Measurements from ENCODE around the gene CCR5. TPM values are rescaled to one million over a fixed set of nuclear protein-coding genes. Genes with fewer than 3 reads are reported as not detected.

Gene CCR5
- total and polyA plus RNA-seq, 2 of the 8 experiments (the other 6 are each of a cell fraction or from before 2014, with no cell fraction given), result not detected

DNA sequence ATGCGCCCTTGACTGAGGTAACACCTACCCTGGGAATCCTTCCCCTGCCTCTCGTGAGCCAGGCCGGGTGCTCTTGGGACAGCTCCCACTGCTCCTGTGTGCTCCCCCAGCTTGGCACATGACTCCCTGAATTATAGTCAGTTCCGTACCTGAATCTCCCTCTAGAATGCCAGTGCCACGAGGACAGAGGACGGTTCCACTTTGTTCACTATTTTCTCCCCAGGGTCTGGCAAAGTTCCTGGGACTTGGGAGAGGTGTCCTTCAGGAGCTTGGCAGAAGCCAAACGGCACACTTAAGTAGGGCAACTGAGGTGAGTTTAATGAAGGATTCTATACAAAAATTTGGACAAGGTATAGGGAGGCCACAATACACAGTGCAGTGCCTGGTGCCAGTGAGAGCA lies 26.4 kb downstream of the CCR5 start:
- FAIRE-seq (no peak), DNase-seq (ENCODE audit: low read depth in 1 of 2, low spot score in 2 of 2) (no peak)
- Histone ChIP-seq H3K27me3 (replicated peaks in 1 of 4; ENCODE audit: control insufficient read depth in 3 of 4, extremely low read depth in 1 of 4, insufficient read depth in 3 of 4, low read length in 3 of 4) (no peaks in the 10 kb centered on the region), H3K4ac (replicated peaks; ENCODE audit: insufficient read length, low read depth, low read length) (no peak overlapping the region), H3K4me3 (ENCODE audit: extremely low read depth in 1 of 4, insufficient read depth in 2 of 4, low read depth in 3 of 4, low read length in 4 of 4) (no peak overlapping the region), H3K36me3 (ENCODE audit: control insufficient read depth in 2 of 4, insufficient read depth in 4 of 4, low read length in 3 of 4) (no peaks in the 10 kb centered on the region), H2BK5ac (ENCODE audit: low read depth, low read length) (no peak overlapping the region), H3K9me3 (ENCODE audit: insufficient read depth in 2 of 2, low read depth in 1 of 2, low read length in 1 of 2) (no peaks in the 10 kb centered on the region), H2BK15ac (ENCODE audit: low read length) (no peak overlapping the region), H3K23ac (ENCODE audit: insufficient read length) (no peak overlapping the region), H2BK12ac (ENCODE audit: low read depth, low read length) (no peak overlapping the region), H3K18ac (ENCODE audit: extremely low read depth, low read length) (no peak overlapping the region), H2AK5ac (ENCODE audit: low read depth, low read length) (no peak overlapping the region), H3K56ac (replicated peaks; ENCODE audit: insufficient read length, low read depth, low read length) (no peak overlapping the region), H4K8ac (ENCODE audit: extremely low read depth, insufficient read depth, low read length) (no peak overlapping the region), H2AFZ (ENCODE audit: low read length) (no peak overlapping the region), H3K23me2 (ENCODE audit: low read depth, low read length) (no peaks in the 10 kb centered on the region), H3K4me1 (replicated peaks in 1 of 4; ENCODE audit: control insufficient read depth in 3 of 4, insufficient read depth in 4 of 4, low read length in 3 of 4) (peaks cover 0 to 6% (median under 1%) of the 10 kb centered on the region in 4 experiments; a peak in 1 of 7 replicates), H4K91ac (replicated peaks; ENCODE audit: insufficient read length, low read length) (peak overlapping the region; percentile 41), H4K5ac (ENCODE audit: insufficient read length, low read depth, low read length) (no peak overlapping the region), H4K20me1 (replicated peaks in 1 of 2; ENCODE audit: control insufficient read depth in 1 of 2, insufficient read depth in 2 of 2, low read length in 2 of 2) (no peaks in the 10 kb centered on the region), H3K14ac (ENCODE audit: insufficient read length) (no peak overlapping the region), H3K9ac (replicated peaks in 1 of 4; ENCODE audit: extremely low read depth in 1 of 4, low read depth in 3 of 4, low read length in 3 of 4) (no peak overlapping the region), H3K79me1 (ENCODE audit: low read depth, low read length) (no peaks in the 10 kb centered on the region), H2BK120ac (replicated peaks; ENCODE audit: low read depth, low read length) (no peak overlapping the region), H3K27ac (ENCODE audit: low read depth, low read length) (no peak overlapping the region), H3K4me2 (ENCODE audit: insufficient read depth in 1 of 2, low read depth in 2 of 2, low read length in 2 of 2) (no peak overlapping the region), H2BK20ac (ENCODE audit: low read length) (no peak overlapping the region), H3K79me2 (ENCODE audit: control insufficient read depth in 1 of 2, insufficient read depth in 2 of 2, low read length in 2 of 2) (no peaks in the 10 kb centered on the region)
- ChIA-PET POLR2A (ENCODE audit: partially characterized antibody) (no interaction called here), CTCF (ENCODE audit: partially characterized antibody) (interaction anchor here (0.9 to 1.8 kb wide), 6 partner anchors 8 to 189 kb away, joined by 3 to 5 read pairs (median 3); partner anchors contain the start of genes CCR1 and CCRL2)
- 83% methylated on average over 7 of the region's 7 CpGs; no CpG with 5 or more reads in 1 of the 2 experiments for WGBS, 2 experiments (ENCODE audit: extremely low coverage in 1 of 2, insufficient coverage in 1 of 2, insufficient read length in 1 of 2, insufficient replicate concordance in 2 of 2, low coverage in 1 of 2, low lambda C conversion rate in 2 of 2, missing lambda C conversion rate in 1 of 2)
- TF ChIP-seq TBP (IDR thresholded peaks at IDR 0.05; ENCODE audit: low read depth, low read length) (no peak), POU5F1 (IDR thresholded peaks at IDR 0.05; ENCODE audit: low read depth, low read length) (no peak), CBX5 (IDR thresholded peaks at IDR 0.05; ENCODE audit: low read depth, low read length) (no peak), POLR2A (IDR thresholded peaks at IDR 0.05; ENCODE audit: control extremely low read depth in 1 of 2, low read depth in 2 of 2, low read length in 2 of 2) (no peak), CREB1 (IDR thresholded peaks at IDR 0.05) (no peak), ZNF274 (IDR thresholded peaks at IDR 0.05; ENCODE audit: borderline replicate concordance, extremely low read depth, low read length) (no peak), TAF1 (IDR thresholded peaks at IDR 0.05; ENCODE audit: low read depth, low read length) (no peak), TAF7 (optimal IDR thresholded peaks at IDR 0.05; ENCODE audit: borderline replicate concordance, low read depth, low read length) (no peak), BRCA1 (IDR thresholded peaks at IDR 0.05; ENCODE audit: low read depth, low read length) (no peak), RAD21 (IDR thresholded peaks at IDR 0.05 in 1 of 2, conservative IDR thresholded peaks at IDR 0.05 in 1 of 2; ENCODE audit: low read depth in 2 of 2, low read length in 2 of 2) (no peak), CEBPB (IDR thresholded peaks at IDR 0.05; ENCODE audit: low read depth, low read length) (no peak), CHD2 (IDR thresholded peaks at IDR 0.05; ENCODE audit: low read length) (no peak)
- TF ChIP-seq, protein P1, sequence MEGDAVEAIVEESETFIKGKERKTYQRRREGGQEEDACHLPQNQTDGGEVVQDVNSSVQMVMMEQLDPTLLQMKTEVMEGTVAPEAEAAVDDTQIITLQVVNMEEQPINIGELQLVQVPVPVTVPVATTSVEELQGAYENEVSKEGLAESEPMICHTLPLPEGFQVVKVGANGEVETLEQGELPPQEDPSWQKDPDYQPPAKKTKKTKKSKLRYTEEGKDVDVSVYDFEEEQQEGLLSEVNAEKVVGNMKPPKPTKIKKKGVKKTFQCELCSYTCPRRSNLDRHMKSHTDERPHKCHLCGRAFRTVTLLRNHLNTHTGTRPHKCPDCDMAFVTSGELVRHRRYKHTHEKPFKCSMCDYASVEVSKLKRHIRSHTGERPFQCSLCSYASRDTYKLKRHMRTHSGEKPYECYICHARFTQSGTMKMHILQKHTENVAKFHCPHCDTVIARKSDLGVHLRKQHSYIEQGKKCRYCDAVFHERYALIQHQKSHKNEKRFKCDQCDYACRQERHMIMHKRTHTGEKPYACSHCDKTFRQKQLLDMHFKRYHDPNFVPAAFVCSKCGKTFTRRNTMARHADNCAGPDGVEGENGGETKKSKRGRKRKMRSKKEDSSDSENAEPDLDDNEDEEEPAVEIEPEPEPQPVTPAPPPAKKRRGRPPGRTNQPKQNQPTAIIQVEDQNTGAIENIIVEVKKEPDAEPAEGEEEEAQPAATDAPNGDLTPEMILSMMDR (IDR thresholded peaks at IDR 0.05; ENCODE audit: control extremely low read depth in 1 of 3, insufficient read depth in 1 of 3, low read depth in 1 of 3, low read length in 3 of 3), result no peak
